Endometrial microvascular endothelial cells (primary cell): ENCODE results near the gene RNU7-1. TPM values are rescaled to one million over a fixed set of nuclear protein-coding genes. Genes with fewer than 3 reads are reported as not detected.

ENCODE experiments used
- in situ Hi-C: cut with HindIII; loops from 2 replicates; pipeline ENCODE4 v1.10.0; 2017; ENCODE audit warnings: low sequenced_read_pairs, low pct_unique_long_range_greater_than_20kb; ENCODE audit errors: inconsistent ontology term
- total RNA-seq: library from RNA; depleted of rRNA; stranded (reverse); fragments of >200 nt; gene quantifications from one replicate; pipeline ENCODE4 v1.2.3, GENCODE V29; 2015; ENCODE audit errors: inconsistent ontology term

RNU7-1 gene
- total RNA-seq, 1 donor from 2014 or later = not detected

DNA sequence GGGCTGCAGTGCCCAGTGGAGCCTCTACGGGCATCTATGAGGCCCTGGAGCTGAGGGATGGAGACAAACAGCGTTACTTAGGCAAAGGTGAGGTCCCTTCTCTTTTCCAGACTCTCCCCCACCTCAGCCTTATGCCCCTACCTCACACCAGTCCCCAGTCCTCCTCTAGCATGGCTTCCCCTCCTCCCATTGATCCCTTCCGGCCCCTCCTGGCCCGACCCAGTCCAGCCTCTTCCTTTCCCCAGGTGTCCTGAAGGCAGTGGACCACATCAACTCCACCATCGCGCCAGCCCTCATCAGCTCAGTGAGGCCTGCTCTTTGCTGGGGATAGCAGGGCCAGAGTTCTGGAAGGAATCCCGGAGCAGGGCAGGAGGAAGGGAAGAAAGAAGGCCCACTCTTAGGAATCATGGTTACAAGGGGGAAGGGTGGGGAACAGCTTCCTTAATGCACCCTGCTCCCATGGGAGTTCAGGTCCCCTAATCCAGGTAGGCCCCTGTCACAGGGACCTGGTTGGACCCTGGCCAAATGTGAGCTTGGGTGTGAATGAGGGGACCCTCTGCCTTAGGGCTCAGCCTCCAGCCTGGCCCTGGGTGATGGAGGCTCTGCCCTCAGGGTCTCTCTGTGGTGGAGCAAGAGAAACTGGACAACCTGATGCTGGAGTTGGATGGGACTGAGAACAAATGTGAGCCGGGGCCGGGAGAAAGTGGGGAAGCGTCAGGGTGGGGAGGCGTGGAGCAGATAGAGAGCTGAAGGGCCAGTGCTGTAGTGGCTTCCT lies 27.0 kb upstream of the RNU7-1 start:
- in situ Hi-C loops = no loop called here

DNA sequence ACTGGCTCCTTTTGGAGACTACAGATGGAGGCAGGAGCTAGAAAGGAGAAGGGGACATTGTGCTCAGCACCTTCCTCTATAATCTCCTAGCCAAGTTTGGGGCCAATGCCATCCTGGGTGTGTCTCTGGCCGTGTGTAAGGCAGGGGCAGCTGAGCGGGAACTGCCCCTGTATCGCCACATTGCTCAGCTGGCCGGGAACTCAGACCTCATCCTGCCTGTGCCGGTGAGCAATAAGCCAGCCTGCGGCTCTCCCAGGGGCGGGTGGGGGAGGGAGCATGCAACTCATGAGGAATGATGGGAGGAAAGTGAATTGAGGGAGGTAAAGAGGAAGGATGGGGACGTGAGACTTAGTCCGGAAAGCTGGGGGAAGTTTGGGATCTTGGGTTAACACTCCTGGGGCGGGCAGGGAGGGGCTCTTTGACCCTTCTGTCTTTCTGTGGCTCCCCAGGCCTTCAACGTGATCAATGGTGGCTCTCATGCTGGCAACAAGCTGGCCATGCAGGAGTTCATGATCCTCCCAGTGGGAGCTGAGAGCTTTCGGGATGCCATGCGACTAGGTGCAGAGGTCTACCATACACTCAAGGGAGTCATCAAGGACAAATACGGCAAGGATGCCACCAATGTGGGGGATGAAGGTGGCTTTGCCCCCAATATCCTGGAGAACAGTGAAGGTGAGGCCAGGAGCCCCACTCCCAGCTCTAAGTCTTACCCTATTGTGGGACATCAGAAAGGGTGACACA lies 26.0 kb upstream of the RNU7-1 start:
- in situ Hi-C loops = no loop called here

DNA sequence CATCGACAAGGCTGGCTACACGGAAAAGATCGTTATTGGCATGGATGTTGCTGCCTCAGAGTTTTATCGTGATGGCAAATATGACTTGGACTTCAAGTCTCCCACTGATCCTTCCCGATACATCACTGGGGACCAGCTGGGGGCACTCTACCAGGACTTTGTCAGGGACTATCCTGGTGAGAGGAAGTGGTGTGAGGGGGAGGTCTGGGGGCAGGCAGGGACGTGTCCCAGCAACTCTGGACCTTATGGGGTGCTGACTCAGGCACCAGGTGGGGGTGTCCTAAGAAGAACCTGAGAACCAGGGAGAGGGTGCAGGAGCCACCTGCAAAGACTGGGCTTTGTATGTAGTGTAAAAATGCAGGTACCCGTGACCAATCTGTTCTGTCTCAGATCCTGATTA lies 24.0 kb upstream of the RNU7-1 start:
- in situ Hi-C loops = no loop called here

GRCh38 chr12:6921539-6921938 lies 22.1 kb upstream of the RNU7-1 start:
- in situ Hi-C loops = no loop called here

DNA sequence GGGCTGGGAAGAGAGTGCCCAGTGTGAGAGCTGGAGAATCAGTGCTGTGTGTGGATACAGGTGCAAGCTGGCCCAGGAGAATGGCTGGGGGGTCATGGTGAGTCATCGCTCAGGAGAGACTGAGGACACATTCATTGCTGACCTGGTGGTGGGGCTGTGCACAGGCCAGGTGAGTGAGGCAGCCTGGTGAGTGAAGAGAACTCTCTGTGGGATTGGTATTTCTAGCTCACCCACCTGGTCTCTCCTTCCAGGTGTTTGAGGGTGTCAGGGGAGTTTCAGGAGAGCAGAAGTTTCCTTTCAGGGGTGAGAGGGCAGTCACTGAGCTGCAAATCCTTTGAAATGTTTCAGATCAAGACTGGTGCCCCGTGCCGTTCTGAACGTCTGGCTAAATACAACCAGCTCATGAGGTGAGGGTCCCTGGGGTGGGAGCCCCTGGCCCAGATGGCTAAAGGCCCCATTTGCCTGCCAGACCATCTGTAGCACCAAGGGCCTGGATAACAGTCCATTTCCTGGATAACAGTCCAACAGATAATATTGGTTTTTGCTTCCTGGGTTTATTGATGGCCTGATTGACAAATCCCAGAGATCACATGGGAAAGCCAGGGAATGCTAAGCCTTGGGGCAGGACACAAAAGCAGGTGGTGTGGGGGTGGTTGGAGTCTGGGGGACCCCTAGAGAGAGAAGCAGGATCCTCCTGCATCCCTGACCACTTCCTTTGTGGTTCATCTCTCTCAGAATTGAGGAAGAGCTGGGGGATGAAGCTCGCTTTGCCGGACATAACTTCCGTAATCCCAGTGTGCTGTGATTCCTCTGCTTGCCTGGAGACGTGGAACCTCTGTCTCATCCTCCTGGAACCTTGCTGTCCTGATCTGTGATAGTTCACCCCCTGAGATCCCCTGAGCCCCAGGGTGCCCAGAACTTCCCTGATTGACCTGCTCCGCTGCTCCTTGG lies 21.3 kb upstream of the RNU7-1 start:
- in situ Hi-C loops = no loop called here

DNA sequence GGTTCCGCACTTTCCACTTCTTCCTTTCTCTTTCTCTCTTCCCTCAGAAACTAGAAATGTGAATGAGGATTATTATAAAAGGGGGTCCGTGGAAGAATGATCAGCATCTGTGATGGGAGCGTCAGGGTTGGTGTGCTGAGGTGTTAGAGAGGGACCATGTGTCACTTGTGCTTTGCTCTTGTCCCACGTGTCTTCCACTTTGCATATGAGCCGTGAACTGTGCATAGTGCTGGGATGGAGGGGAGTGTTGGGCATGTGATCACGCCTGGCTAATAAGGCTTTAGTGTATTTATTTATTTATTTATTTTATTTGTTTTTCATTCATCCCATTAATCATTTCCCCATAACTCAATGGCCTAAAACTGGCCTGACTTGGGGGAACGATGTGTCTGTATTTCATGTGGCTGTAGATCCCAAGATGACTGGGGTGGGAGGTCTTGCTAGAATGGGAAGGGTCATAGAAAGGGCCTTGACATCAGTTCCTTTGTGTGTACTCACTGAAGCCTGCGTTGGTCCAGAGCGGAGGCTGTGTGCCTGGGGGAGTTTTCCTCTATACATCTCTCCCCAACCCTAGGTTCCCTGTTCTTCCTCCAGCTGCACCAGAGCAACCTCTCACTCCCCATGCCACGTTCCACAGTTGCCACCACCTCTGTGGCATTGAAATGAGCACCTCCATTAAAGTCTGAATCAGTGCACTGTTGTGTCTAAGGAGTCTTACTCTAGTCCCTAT lies 20.4 kb upstream of the RNU7-1 start:
- in situ Hi-C loops = no loop called here

DNA sequence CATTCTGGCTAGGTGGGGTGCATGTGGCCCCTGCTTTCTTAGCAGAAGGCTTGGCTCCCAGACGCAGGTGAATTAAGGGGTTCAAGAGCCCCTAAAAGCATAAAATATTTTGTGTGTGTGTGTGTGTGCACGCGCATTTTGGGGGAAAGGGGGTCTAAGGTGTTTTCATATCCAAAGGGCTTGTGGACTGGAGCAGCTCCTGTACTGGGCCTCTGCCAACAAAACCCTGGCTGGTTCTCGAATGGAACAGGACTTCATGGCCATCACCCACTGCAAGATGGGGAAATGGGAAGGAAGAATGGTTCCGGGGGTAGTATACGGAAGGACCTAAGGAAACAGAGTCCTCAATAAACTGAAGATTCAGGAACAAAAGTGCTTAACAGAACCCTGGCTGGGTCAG lies 19.8 kb upstream of the RNU7-1 start:
- in situ Hi-C loops = no loop called here

- in situ Hi-C loops = no loop called here
Observed at GRCh38 chr12:6925239-6925539, 18.4 kb upstream of the RNU7-1 start.

DNA sequence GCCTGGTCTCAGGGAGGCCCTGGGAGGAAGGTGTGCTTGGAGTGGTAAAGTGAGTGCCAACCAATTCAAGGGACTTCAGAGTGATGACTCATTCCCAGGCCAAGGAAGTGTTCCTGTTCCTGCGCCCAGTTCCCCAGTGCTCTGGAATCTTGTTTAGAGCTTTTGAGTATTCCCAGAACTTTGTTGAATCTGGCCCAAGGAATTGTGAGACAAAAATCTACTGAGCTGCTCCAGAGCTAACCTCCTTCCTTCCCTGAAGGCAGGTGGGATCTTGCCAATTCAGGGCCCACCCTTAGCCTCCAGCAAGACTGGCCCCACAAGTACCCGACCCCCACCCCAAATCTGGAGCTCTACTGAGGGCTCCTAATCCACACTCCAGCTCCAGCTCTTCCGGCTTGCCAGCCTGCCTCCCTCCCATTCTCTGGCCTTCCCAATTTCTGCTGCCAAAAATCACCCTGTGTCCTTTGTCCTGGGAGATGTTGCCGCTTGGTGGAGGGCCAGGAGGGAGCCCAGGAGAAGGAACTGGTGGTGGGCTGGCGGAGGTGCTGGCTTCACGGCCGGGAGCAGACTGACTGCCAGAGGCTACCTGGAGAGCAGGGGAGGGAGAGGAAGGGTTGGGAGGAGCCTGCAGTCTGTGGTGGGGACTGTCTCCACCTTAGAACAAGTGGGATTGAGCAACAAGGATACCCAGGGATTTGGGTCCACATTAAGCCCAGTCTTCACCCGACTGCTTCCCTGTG lies 17.9 kb upstream of the RNU7-1 start:
- in situ Hi-C loops = no loop called here

DNA sequence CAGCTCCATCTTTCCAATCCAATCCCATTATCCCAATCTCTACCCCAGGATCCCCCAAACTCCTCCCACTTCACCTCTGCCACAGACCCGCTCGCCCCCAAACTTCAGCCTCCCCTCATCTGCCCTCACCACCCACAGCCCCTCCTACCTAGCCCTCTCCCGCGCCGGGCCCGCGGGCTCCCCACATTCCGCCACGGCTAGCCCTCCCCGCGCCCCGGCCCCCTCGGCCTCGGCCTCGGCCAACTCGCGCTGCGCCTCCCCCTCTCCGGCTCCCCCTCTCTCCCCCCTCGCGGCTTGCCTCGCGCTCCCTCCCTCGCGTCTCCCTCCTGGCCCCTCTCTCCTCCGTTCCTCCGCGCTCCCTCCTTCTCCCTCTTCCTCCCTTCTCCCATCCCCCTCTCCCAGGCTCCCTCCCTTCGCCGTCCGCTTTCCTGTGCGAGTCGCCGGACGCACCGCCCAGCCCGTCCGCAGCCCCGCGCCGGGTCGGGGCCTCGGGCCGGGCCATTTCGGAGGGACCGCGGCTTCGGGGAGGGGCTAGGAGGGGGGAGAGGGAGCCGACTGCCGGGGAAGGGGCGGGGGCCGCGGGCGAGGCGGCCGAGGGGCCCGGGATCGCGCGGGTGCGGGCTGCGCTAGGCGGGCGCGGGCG lies 16.1 kb upstream of the RNU7-1 start, which contains the start of gene ATN1:
Gene ATN1, plus strand, starts transcription at position 581 of the 643 bp plus-strand sequence. CDS start 6,043 bp downstream, outside the sequence.
- in situ Hi-C loops = no loop called here

- in situ Hi-C loops = no loop called here
Observed at GRCh38 chr12:6928022-6928702, 15.5 kb upstream of the RNU7-1 start.

- in situ Hi-C loops = no loop called here
Observed at GRCh38 chr12:6928703-6929407, 14.8 kb upstream of the RNU7-1 start.

DNA sequence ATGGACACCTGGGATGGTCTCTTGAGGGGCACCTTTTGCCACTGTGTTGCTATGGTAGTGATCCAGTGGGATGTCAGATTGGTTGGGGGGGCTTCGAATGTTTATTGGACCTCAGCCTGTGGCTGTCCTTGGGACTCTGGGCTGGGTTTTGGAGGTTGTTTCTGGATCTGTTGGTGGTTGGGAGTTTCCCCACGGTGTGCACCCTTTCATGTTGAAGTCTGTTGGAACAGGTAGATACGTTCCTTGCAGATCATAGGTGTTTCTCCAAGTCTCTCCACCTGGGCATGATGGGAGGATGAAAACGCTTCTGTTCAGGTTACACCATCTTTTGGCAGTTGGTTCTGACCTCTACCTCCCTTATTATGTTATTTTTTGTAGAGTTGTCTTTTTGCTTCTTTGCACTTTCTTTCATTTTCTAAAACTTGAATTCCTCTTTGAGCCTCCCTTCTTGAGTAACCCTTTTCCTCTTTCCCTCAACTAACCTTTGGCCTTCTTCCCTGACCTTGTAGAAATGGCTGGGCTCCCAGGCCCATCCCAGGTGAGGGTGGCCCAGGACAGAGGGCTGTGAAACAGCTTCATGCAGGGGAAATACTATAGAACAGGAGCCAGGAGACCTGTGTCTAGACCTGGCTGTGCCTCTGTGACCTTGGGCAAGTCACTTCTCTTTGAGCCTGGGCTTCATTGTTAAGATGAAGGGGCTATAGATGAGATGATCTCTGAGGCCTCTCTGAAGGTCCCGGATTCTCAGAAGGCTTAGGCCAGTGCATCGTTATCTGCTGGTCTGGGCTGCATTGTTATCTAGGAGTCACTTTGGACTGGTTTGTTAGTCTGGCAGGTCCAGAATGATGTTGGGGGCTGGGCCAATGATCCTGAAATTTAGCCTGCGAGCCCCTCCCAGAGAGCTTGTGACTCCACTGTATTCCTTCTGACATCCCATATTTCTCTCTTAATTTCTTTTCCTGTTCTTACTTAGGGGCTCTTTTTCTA lies 13.9 kb upstream of the RNU7-1 start:
- in situ Hi-C loops = no loop called here

GRCh38 chr12:6932766-6933165 lies 10.8 kb upstream of the RNU7-1 start:
- in situ Hi-C loops = no loop called here

DNA sequence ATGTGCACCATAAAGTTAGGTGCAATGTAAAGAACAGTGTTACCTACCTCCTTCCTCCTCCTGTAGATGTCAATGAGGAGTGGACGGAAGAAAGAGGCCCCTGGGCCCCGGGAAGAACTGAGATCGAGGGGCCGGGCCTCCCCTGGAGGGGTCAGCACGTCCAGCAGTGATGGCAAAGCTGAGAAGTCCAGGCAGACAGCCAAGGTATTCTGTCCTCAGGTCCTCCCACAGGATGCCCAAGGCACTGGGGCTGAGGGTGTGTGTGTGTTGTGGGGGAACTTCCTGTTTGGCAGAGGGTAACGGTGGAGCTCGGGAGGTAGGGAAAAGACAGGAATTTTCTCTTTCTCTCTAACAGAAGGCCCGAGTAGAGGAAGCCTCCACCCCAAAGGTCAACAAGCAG lies 9.5 kb upstream of the RNU7-1 start:
- in situ Hi-C loops = no loop called here
